Epithelial cell of proximal tubule (primary cell): Measurements from ENCODE around the gene ZNF469. TPM values are rescaled to one million over a fixed set of nuclear protein-coding genes. Genes with fewer than 3 reads are reported as not detected.
"Not testable (repeated sequence)": the region's sequence is repeated elsewhere in the genome, so short reads cannot be mapped to it uniquely, and the experiment has no call there.

Source experiments
- DNase-seq: peaks from one replicate; pipeline ENCODE4 v3.0.0-alpha.2; 2011; ENCODE audit warnings: low read depth
- H3K4me3 ChIP-seq: 2 replicates; pipeline ENCODE4 v1.5.1; 2011; ENCODE audit warnings: low read depth, mild to moderate bottlenecking, low read length
- total RNA-seq: library from RNA; depleted of rRNA; stranded (reverse); fragments of >200 nt; gene quantifications from 2 replicates; pipeline ENCODE4 v1.2.3, GENCODE V29; 2015
- TF ChIP-seq, protein P1 (sequence below): conservative IDR thresholded peaks from 2 replicates; pipeline ENCODE4 v1.5.1; 2012; ENCODE audit warnings: low read depth, mild to moderate bottlenecking, low read length

ZNF469 gene
- total RNA-seq, 1 donor from 2014 or later, result 2.2 TPM

GRCh38 chr16:88406096-88407041 is 23.6 kb downstream of the ZNF469 start:
- TF ChIP-seq, protein P1, sequence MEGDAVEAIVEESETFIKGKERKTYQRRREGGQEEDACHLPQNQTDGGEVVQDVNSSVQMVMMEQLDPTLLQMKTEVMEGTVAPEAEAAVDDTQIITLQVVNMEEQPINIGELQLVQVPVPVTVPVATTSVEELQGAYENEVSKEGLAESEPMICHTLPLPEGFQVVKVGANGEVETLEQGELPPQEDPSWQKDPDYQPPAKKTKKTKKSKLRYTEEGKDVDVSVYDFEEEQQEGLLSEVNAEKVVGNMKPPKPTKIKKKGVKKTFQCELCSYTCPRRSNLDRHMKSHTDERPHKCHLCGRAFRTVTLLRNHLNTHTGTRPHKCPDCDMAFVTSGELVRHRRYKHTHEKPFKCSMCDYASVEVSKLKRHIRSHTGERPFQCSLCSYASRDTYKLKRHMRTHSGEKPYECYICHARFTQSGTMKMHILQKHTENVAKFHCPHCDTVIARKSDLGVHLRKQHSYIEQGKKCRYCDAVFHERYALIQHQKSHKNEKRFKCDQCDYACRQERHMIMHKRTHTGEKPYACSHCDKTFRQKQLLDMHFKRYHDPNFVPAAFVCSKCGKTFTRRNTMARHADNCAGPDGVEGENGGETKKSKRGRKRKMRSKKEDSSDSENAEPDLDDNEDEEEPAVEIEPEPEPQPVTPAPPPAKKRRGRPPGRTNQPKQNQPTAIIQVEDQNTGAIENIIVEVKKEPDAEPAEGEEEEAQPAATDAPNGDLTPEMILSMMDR, result no peak
- no peak overlapping the region for H3K4me3 ChIP-seq
- no peak for DNase-seq

- DNase-seq, result no peak
- TF ChIP-seq, protein P1, result no peak
- H3K4me3 ChIP-seq, result no peak overlapping the region
Observed at GRCh38 chr16:88407042-88407420, 24.3 kb downstream of the ZNF469 start.

- no peak overlapping the region for H3K4me3 ChIP-seq
- TF ChIP-seq, protein P1, result no peak
- no peak for DNase-seq
Observed at GRCh38 chr16:88407807-88408206, 25.0 kb downstream of the ZNF469 start.

- H3K4me3 ChIP-seq, result no peak overlapping the region
- TF ChIP-seq, protein P1, result no peak
- no peak for DNase-seq
Observed at GRCh38 chr16:88408561-88409142, 25.9 kb downstream of the ZNF469 start.

GRCh38 chr16:88409296-88410065 is 26.7 kb downstream of the ZNF469 start:
- no peak overlapping the region for H3K4me3 ChIP-seq
- TF ChIP-seq, protein P1, result no peak
- no peak for DNase-seq

- not testable (repeated sequence) for H3K4me3 ChIP-seq, DNase-seq
Observed at GRCh38 chr16:88410297-88410968, 27.7 kb downstream of the ZNF469 start.
